ENCODE results near the gene ADSL. TPM values are rescaled to one million over a fixed set of nuclear protein-coding genes. Genes with fewer than 3 reads are reported as not detected.

The ADSL gene
- total and polyA plus RNA-seq, 2 of the 4 experiments (the other 2 are of a cell fraction): 93.6 to 229 TPM

GRCh38 chr22:40332319-40332781 is 13.9 kb upstream of the ADSL start:
- dilution Hi-C loops (cut with HindIII; ENCODE audit: low sequenced_read_pairs, unreplicated experiment) (no loop called here), in situ Hi-C loops (cut with MboI; ENCODE audit: low sequenced_read_pairs) (no loop called here), intact Hi-C loops (cut with micrococcal nuclease) (no loop called here)
- Histone ChIP-seq H3K4ac (ENCODE audit: low read depth, low read length) (no peak overlapping the region), H4K8ac (ENCODE audit: low read depth in 2 of 2, low read length in 2 of 2) (no peak overlapping the region), H3K23ac (ENCODE audit: low read depth, low read length) (no peak overlapping the region), H2BK15ac (ENCODE audit: low read depth, low read length) (no peak overlapping the region), H3K9me1 (ENCODE audit: insufficient read depth, low read length) (peaks cover 7% of the 10 kb centered on the region), H2AFZ (replicated peaks; ENCODE audit: low read length, poor library complexity) (peak overlapping the region; percentile 32), H3K4me2 (ENCODE audit: low read depth, low read length) (no peak overlapping the region; the same call in 1 of the 2 replicates), H4K91ac (ENCODE audit: insufficient read depth, low read depth, low read length) (no peak overlapping the region), H3K9me3 (ENCODE audit: control insufficient read depth, insufficient read depth, low read length) (no peaks in the 10 kb centered on the region), H3K79me1 (ENCODE audit: low read depth in 1 of 2, low read length in 2 of 2) (peaks cover 0 to 11% of the 10 kb centered on the region in 2 experiments; a peak in 1 of 4 replicates), H3K18ac (ENCODE audit: low read depth, low read length) (no peak overlapping the region), H2AK9ac (replicated peaks; ENCODE audit: low read depth, low read length, poor library complexity) (no peak overlapping the region), H3K56ac (ENCODE audit: extremely low read depth, insufficient read depth, low read length) (no peak overlapping the region), H3K4me1 (ENCODE audit: control insufficient read depth, insufficient read depth, low read length) (peaks cover 4% of the 10 kb centered on the region), H4K20me1 (ENCODE audit: insufficient read depth, low read length) (no peaks in the 10 kb centered on the region), H4K5ac (ENCODE audit: low read depth, low read length) (no peak overlapping the region), H2BK120ac (ENCODE audit: low read depth, low read length) (no peak overlapping the region), H3K4me3 (ENCODE audit: insufficient read depth, low read depth, low read length) (no peak overlapping the region), H3K9ac (ENCODE audit: low read depth, low read length) (no peak overlapping the region), H3K36me3 (ENCODE audit: control insufficient read depth, insufficient read depth, low read length) (peaks cover 5% of the 10 kb centered on the region; the same call in 1 of the 2 replicates), H2AK5ac (ENCODE audit: low read depth, low read length) (no peak overlapping the region), H2BK20ac (ENCODE audit: low read depth, low read length) (no peak overlapping the region), H3K27ac (ENCODE audit: insufficient read depth, low read length) (no peak overlapping the region), H3K27me3 (ENCODE audit: control insufficient read depth, insufficient read depth, low read length) (no peaks in the 10 kb centered on the region), H3K14ac (replicated peaks; ENCODE audit: low read depth, low read length) (no peak overlapping the region), H2BK5ac (ENCODE audit: low read depth, low read length, poor library complexity, severe bottlenecking) (no peak overlapping the region)
- TF ChIP-seq BHLHE40 (IDR thresholded peaks at IDR 0.05; ENCODE audit: low read depth, low read length) (0 out of 2 replicates have a peak, but pooled peaks have one; percentile 6), RCOR1 (IDR thresholded peaks at IDR 0.05; ENCODE audit: insufficient replicate concordance, low read length) (no peak), SMC3 (IDR thresholded peaks at IDR 0.05; ENCODE audit: low read depth, low read length) (0 out of 2 replicates have a peak, but pooled peaks have one; percentile 14), MXI1 (IDR thresholded peaks at IDR 0.05; ENCODE audit: borderline replicate concordance, low read depth, low read length) (peak; percentile 43; the same call in 1 of the 2 replicates), FOS (IDR thresholded peaks at IDR 0.05; ENCODE audit: low read depth, low read length) (0 out of 2 replicates have a peak, but pooled peaks have one; percentile 34), CTCF (conservative IDR thresholded peaks at IDR 0.05; ENCODE audit: low read depth, low read length) (no peak), CEBPB (IDR thresholded peaks at IDR 0.05; ENCODE audit: low read depth, low read length) (peak; percentile 68)
- peak; percentile 81 for DNase-seq
- ChIA-PET POLR2A (ENCODE audit: unreplicated experiment) (no interaction called here), CTCF (no interaction called here)
- ATAC-seq (ENCODE audit: low read depth): peak; percentile 91
- no TSS peak for BruUV-seq (replicated peaks)
- 29% methylated on average over 7 of the region's 9 CpGs; no CpG with 5 or more reads in 1 of the 2 experiments for WGBS, 2 experiments (ENCODE audit: extremely low coverage in 2 of 2, insufficient read length in 1 of 2)
